Measurements from ENCODE around the gene TTBK1. TPM values are rescaled to one million over a fixed set of nuclear protein-coding genes. Genes with fewer than 3 reads are reported as not detected.
A peak's percentile ranks its signal among the peaks of the same experiment; 100 is the strongest.

TTBK1 gene
- total RNA-seq, 2 donors from 2014 or later = 0.12 to 0.15 TPM

- Histone ChIP-seq H3K27ac (no peak overlapping the region), H3K9me3 (no peaks in the 10 kb centered on the region), H3K27me3 (no peaks in the 10 kb centered on the region), H3K4me1 (peaks cover 0 to 12% of the 10 kb centered on the region in 2 donors), H3K4me3 (no peak overlapping the region), H3K36me3 (no peaks in the 10 kb centered on the region)
- no peak for DNase-seq (ENCODE audit: low spot score)
- TF ChIP-seq CTCF (IDR thresholded peaks at IDR 0.05) = no peak
These were observed 67.3 kb downstream of the TTBK1 start for GRCh38 chr6:43310624-43311023.

GRCh38 chr6:43311666-43312065 is 68.4 kb downstream of the TTBK1 start:
- no peaks in the 10 kb centered on the region for H3K27me3 ChIP-seq

GRCh38 chr6:43313813-43314212 is 70.5 kb downstream of the TTBK1 start:
- Histone ChIP-seq H3K36me3 (no peaks in the 10 kb centered on the region), H3K27me3 (no peaks in the 10 kb centered on the region), H3K4me1 (peaks cover 0 to 2% of the 10 kb centered on the region in 2 donors), H3K9me3 (no peaks in the 10 kb centered on the region), H3K27ac (no peak overlapping the region), H3K4me3 (no peak overlapping the region)
- DNase-seq (ENCODE audit: low spot score) = no peak
- TF ChIP-seq CTCF (IDR thresholded peaks at IDR 0.05) = no peak

More at GRCh38 chr6:43311666-43312065, 68.4 kb downstream of the TTBK1 start:
- Histone ChIP-seq H3K9me3 (no peaks in the 10 kb centered on the region), H3K27ac (no peak overlapping the region), H3K4me3 (no peak overlapping the region), H3K4me1 (peaks cover 0 to 12% of the 10 kb centered on the region in 2 donors), H3K36me3 (no peaks in the 10 kb centered on the region)
- DNase-seq (ENCODE audit: low spot score) = no peak
- no peak for TF ChIP-seq CTCF (IDR thresholded peaks at IDR 0.05)

GRCh38 chr6:43318011-43318410 is 74.7 kb downstream of the TTBK1 start:
- no peak for TF ChIP-seq CTCF (IDR thresholded peaks at IDR 0.05)

GRCh38 chr6:43325876-43326275 is 82.6 kb downstream of the TTBK1 start:
- Histone ChIP-seq H3K27me3 (no peaks in the 10 kb centered on the region), H3K9me3 (no peaks in the 10 kb centered on the region), H3K4me1 (peaks cover 0 to 5% of the 10 kb centered on the region in 2 donors), H3K4me3 (no peak overlapping the region), H3K27ac (no peak overlapping the region), H3K36me3 (no peaks in the 10 kb centered on the region)
- no peak for DNase-seq (ENCODE audit: low spot score)
- no peak for TF ChIP-seq CTCF (IDR thresholded peaks at IDR 0.05)

More at GRCh38 chr6:43318011-43318410, 74.7 kb downstream of the TTBK1 start:
- no peak for DNase-seq (ENCODE audit: low spot score)
- Histone ChIP-seq H3K9me3 (no peaks in the 10 kb centered on the region), H3K4me1 (no peaks in the 10 kb centered on the region), H3K27me3 (no peaks in the 10 kb centered on the region), H3K36me3 (no peaks in the 10 kb centered on the region), H3K27ac (no peak overlapping the region), H3K4me3 (no peak overlapping the region)

GRCh38 chr6:43328528-43328927 is 85.2 kb downstream of the TTBK1 start:
- no peaks in the 10 kb centered on the region for H3K36me3 ChIP-seq
- H3K4me1 ChIP-seq = peaks cover 0 to 5% of the 10 kb centered on the region in 2 donors
- no peaks in the 10 kb centered on the region for H3K27me3 ChIP-seq
- DNase-seq (ENCODE audit: low spot score) = no peak
- no peak overlapping the region for H3K4me3 ChIP-seq
- no peak for TF ChIP-seq CTCF (IDR thresholded peaks at IDR 0.05)
- H3K9me3 ChIP-seq = no peaks in the 10 kb centered on the region
- H3K27ac ChIP-seq = peak overlapping the region; percentile 64 to 77

All from right atrium auricular region (tissue), 2 donors.